SK-N-SH (cell line): ENCODE measurements around the gene NEK7.

Experiments
- CHD2 ChIP-seq: fragments of 150-350 bp; IDR thresholded peaks from 2 replicates; pipeline ENCODE4 v1.6.1; 2018; ENCODE audit warnings: low read length; ENCODE audit not compliant: partially characterized antibody
- CTCF ChIP-seq: fragments of 200-600 bp; sonication (generic); IDR thresholded peaks from 2 replicates; pipeline ENCODE4 v1.6.1; 2017; ENCODE audit warnings: antibody characterized with exemption, mild to moderate bottlenecking, moderate library complexity
- FOXJ3 ChIP-seq: sonication (generic); formaldehyde crosslinking; IDR thresholded peaks from 2 replicates; pipeline ENCODE4 v1.5.1; 2020; ENCODE audit warnings: mild to moderate bottlenecking, missing genetic modification reagents
- GABPA ChIP-seq: IDR thresholded peaks from 2 replicates; pipeline ENCODE4 v1.4.0; 2012; ENCODE audit warnings: low read depth, mild to moderate bottlenecking
- MAX ChIP-seq: IDR thresholded peaks from 2 replicates; pipeline ENCODE4 v1.4.0; 2012; ENCODE audit warnings: low read depth
- NFIC ChIP-seq: IDR thresholded peaks from 2 replicates; pipeline ENCODE4 v1.4.0; 2012; ENCODE audit warnings: borderline replicate concordance
- POLR2AphosphoS5 ChIP-seq: IDR thresholded peaks from 2 replicates; pipeline ENCODE4 v1.6.1; 2012; ENCODE audit warnings: low read depth, low read length
- REST ChIP-seq: IDR thresholded peaks from 2 replicates; pipeline ENCODE4 v1.6.1; 2012; ENCODE audit warnings: mild to moderate bottlenecking, low read depth, low read length, moderate library complexity
- SIN3A ChIP-seq: IDR thresholded peaks from 2 replicates; pipeline ENCODE4 v1.6.1; 2012; ENCODE audit warnings: low read depth, mild to moderate bottlenecking, low read length, moderate library complexity, borderline replicate concordance
- SMC3 ChIP-seq: IDR thresholded peaks from 2 replicates; pipeline ENCODE4 v1.6.1; 2012; ENCODE audit warnings: low read depth, low read length, improper control_type of control experiment
- TAF1 ChIP-seq: IDR thresholded peaks from 2 replicates; pipeline ENCODE4 v1.6.1; 2012; ENCODE audit warnings: low read depth, mild to moderate bottlenecking, low read length, moderate library complexity, borderline replicate concordance
- TEAD4 ChIP-seq: IDR thresholded peaks from 2 replicates; pipeline ENCODE4 v1.4.0; 2012; ENCODE audit warnings: mild to moderate bottlenecking, borderline replicate concordance; ENCODE audit not compliant: insufficient read depth

GRCh38 chr1:198234520-198235251, 77.9 kb downstream of the NEK7 start:
- TF ChIP-seq CTCF, result no peak
- TF ChIP-seq REST, result no peak
- TF ChIP-seq NFIC, result no peak
- no peak for TF ChIP-seq TEAD4
- TF ChIP-seq POLR2AphosphoS5, result no peak
- TF ChIP-seq GABPA, result no peak
- no peak for TF ChIP-seq SMC3
- TF ChIP-seq FOXJ3, result no peak
- TF ChIP-seq SIN3A, result no peak
- TF ChIP-seq CHD2, result no peak
- no peak for TF ChIP-seq MAX
- TF ChIP-seq TAF1, result no peak
